Dendritic cell treated with granulocyte-macrophage colony-stimulating factor and Interleukin-4, amounts not matched to agents 40 ng/mL and 50 ng/mL, for 4 days (primary cell): ENCODE results near the gene ARHGAP25.
A peak's percentile ranks its signal among the peaks of the same experiment; 100 is the strongest.

Experiments
- H3K27ac Mint-ChIP-seq: one replicate; pipeline ENCODE4 v1.8.0; 2022; ENCODE audit warnings: mild to moderate bottlenecking, mixed read lengths
- H3K27me3 Mint-ChIP-seq: one replicate; pipeline ENCODE4 v1.8.0; 2022; ENCODE audit warnings: mild to moderate bottlenecking, mixed read lengths
- H3K36me3 Mint-ChIP-seq: one replicate; pipeline ENCODE4 v1.8.0; 2022; ENCODE audit warnings: low read depth, mixed read lengths
- H3K4me1 Mint-ChIP-seq: one replicate; pipeline ENCODE4 v1.8.0; 2022; ENCODE audit warnings: low read depth, mixed read lengths
- H3K4me3 Mint-ChIP-seq: one replicate; pipeline ENCODE4 v1.8.0; 2022; ENCODE audit warnings: mild to moderate bottlenecking, moderate library complexity, mixed read lengths
- H3K9me3 Mint-ChIP-seq: one replicate; pipeline ENCODE4 v1.8.0; 2022; ENCODE audit warnings: mixed read lengths
- intact Hi-C: fragments of 100-400 bp; cut with micrococcal nuclease; formaldehyde crosslinking; loops from one replicate; pipeline ENCODE4 v1.15.0; 2022

The ARHGAP25 gene

GRCh38 chr2:68726608-68727367 is 7.8 kb upstream of the ARHGAP25 start:
- H3K27ac Mint-ChIP-seq = peak overlapping the region; percentile 78
- no peak overlapping the region for H3K4me3 Mint-ChIP-seq
- H3K4me1 Mint-ChIP-seq = peaks cover 65% of the 10 kb centered on the region
- H3K27me3 Mint-ChIP-seq = no peaks in the 10 kb centered on the region
- H3K9me3 Mint-ChIP-seq = no peaks in the 10 kb centered on the region
- H3K36me3 Mint-ChIP-seq = peaks cover 8% of the 10 kb centered on the region
- intact Hi-C loops = no loop called here

- intact Hi-C loops = no loop called here
- peaks cover 10% of the 10 kb centered on the region for H3K36me3 Mint-ChIP-seq
- no peak overlapping the region for H3K4me3 Mint-ChIP-seq
- no peaks in the 10 kb centered on the region for H3K9me3 Mint-ChIP-seq
- peaks cover 55% of the 10 kb centered on the region for H3K4me1 Mint-ChIP-seq
- no peaks in the 10 kb centered on the region for H3K27me3 Mint-ChIP-seq
- H3K27ac Mint-ChIP-seq = peak overlapping the region; percentile 78
These were observed 6.8 kb upstream of the ARHGAP25 start for GRCh38 chr2:68727683-68728375.

- Mint-ChIP-seq H3K4me1 (peaks cover 29% of the 10 kb centered on the region), H3K9me3 (no peaks in the 10 kb centered on the region), H3K27ac (no peak overlapping the region), H3K4me3 (no peak overlapping the region), H3K36me3 (peaks cover 10% of the 10 kb centered on the region), H3K27me3 (no peaks in the 10 kb centered on the region)
- intact Hi-C loops = no loop called here
These were observed 3.8 kb upstream of the ARHGAP25 start for GRCh38 chr2:68730828-68731227.

GRCh38 chr2:68732036-68732932 is 2.3 kb upstream of the ARHGAP25 start:
- intact Hi-C loops = loop anchor here (1.0 kb wide), 1 partner anchor 17 kb away; no protein-coding TSS in a partner anchor
- Mint-ChIP-seq H3K36me3 (peaks cover 14% of the 10 kb centered on the region), H3K27ac (no peak overlapping the region), H3K27me3 (no peaks in the 10 kb centered on the region), H3K9me3 (no peaks in the 10 kb centered on the region), H3K4me1 (peaks cover 15% of the 10 kb centered on the region), H3K4me3 (no peak overlapping the region)

GRCh38 chr2:68733365-68733764 is 1.2 kb upstream of the ARHGAP25 start:
- no peaks in the 10 kb centered on the region for H3K27me3 Mint-ChIP-seq
- H3K4me1 Mint-ChIP-seq = peaks cover 8% of the 10 kb centered on the region
- intact Hi-C loops = no loop called here
- peaks cover 22% of the 10 kb centered on the region for H3K36me3 Mint-ChIP-seq
- H3K9me3 Mint-ChIP-seq = no peaks in the 10 kb centered on the region
- no peak overlapping the region for H3K27ac Mint-ChIP-seq
- H3K4me3 Mint-ChIP-seq = no peak overlapping the region

- Mint-ChIP-seq H3K4me3 (no peak overlapping the region), H3K27me3 (no peaks in the 10 kb centered on the region), H3K9me3 (no peaks in the 10 kb centered on the region), H3K4me1 (peaks cover 11% of the 10 kb centered on the region), H3K36me3 (peaks cover 28% of the 10 kb centered on the region), H3K27ac (no peak overlapping the region)
- intact Hi-C loops = no loop called here
These were observed 435 bp upstream of the ARHGAP25 start for GRCh38 chr2:68734176-68734575.

GRCh38 chr2:68736086-68736485 is 1.5 kb downstream of the ARHGAP25 start:
- H3K4me1 Mint-ChIP-seq = peaks cover 29% of the 10 kb centered on the region
- no peak overlapping the region for H3K27ac Mint-ChIP-seq
- H3K27me3 Mint-ChIP-seq = no peaks in the 10 kb centered on the region
- no peak overlapping the region for H3K4me3 Mint-ChIP-seq
- H3K36me3 Mint-ChIP-seq = peaks cover 46% of the 10 kb centered on the region
- intact Hi-C loops = no loop called here
- H3K9me3 Mint-ChIP-seq = no peaks in the 10 kb centered on the region

GRCh38 chr2:68737711-68738110 is 3.1 kb downstream of the ARHGAP25 start:
- Mint-ChIP-seq H3K36me3 (peaks cover 45% of the 10 kb centered on the region), H3K9me3 (no peaks in the 10 kb centered on the region), H3K27me3 (no peaks in the 10 kb centered on the region), H3K4me1 (peaks cover 39% of the 10 kb centered on the region), H3K27ac (no peak overlapping the region), H3K4me3 (peak overlapping the region; percentile 79)
- intact Hi-C loops = no loop called here

GRCh38 chr2:68738906-68739594 is 4.4 kb downstream of the ARHGAP25 start:
- Mint-ChIP-seq H3K36me3 (peaks cover 59% of the 10 kb centered on the region), H3K27ac (no peak overlapping the region), H3K4me1 (peaks cover 52% of the 10 kb centered on the region), H3K9me3 (no peaks in the 10 kb centered on the region), H3K4me3 (peak overlapping the region; percentile 79), H3K27me3 (no peaks in the 10 kb centered on the region)
- intact Hi-C loops = no loop called here

GRCh38 chr2:68739595-68740399 is 5.2 kb downstream of the ARHGAP25 start:
- Mint-ChIP-seq H3K4me3 (peak overlapping the region; percentile 79), H3K36me3 (peaks cover 66% of the 10 kb centered on the region), H3K4me1 (peaks cover 59% of the 10 kb centered on the region), H3K27me3 (no peaks in the 10 kb centered on the region), H3K9me3 (no peaks in the 10 kb centered on the region), H3K27ac (no peak overlapping the region)
- intact Hi-C loops = loop anchor here (10.0 kb wide), 1 partner anchor 275 kb away; the partner anchor contains the start of genes APLF and FBXO48

GRCh38 chr2:68740400-68740914 is 5.8 kb downstream of the ARHGAP25 start:
- Mint-ChIP-seq H3K36me3 (peaks cover 73% of the 10 kb centered on the region), H3K27ac (no peak overlapping the region)
- intact Hi-C loops = loop anchor here (10.0 kb wide), 1 partner anchor 276 kb away; the partner anchor contains the start of genes APLF and FBXO48

GRCh38 chr2:68741238-68741637 is 6.6 kb downstream of the ARHGAP25 start:
- Mint-ChIP-seq H3K4me3 (peak overlapping the region; percentile 74), H3K27me3 (no peaks in the 10 kb centered on the region), H3K9me3 (no peaks in the 10 kb centered on the region), H3K4me1 (peaks cover 74% of the 10 kb centered on the region), H3K36me3 (peaks cover 81% of the 10 kb centered on the region), H3K27ac (no peak overlapping the region)
- intact Hi-C loops = loop anchor here (10.0 kb wide), 1 partner anchor 276 kb away; the partner anchor contains the start of genes APLF and FBXO48

More at GRCh38 chr2:68740400-68740914, 5.8 kb downstream of the ARHGAP25 start:
- Mint-ChIP-seq H3K27me3 (no peaks in the 10 kb centered on the region), H3K4me1 (peaks cover 66% of the 10 kb centered on the region), H3K9me3 (no peaks in the 10 kb centered on the region), H3K4me3 (peak overlapping the region; percentile 74)
